Heart left ventricle (tissue), 13 donors: Measurements from ENCODE around the gene PACRG.

Experiments
- POLR2A ChIP-seq, 2 donors: fragments of 450-650 bp; IDR thresholded peaks; one replicate each; pipeline ENCODE4 v1.6.1; 2017; ENCODE audit warnings: antibody characterized with exemption in 2 of 2, mild to moderate bottlenecking in 2 of 2, moderate library complexity in 2 of 2
- TF ChIP-seq, protein P1 (sequence below), 12 donors: fragments of 200-600 bp; sonication (generic) in 4 of 12; IDR thresholded peaks; one replicate each; pipeline versions ENCODE4 v1.5.0 to v1.8.0; 2018 to 2022; ENCODE audit warnings: antibody characterized with exemption in 12 of 12, mild to moderate bottlenecking in 5 of 12
- donor health status: ischemic (EF 13 %, LVEDD 7.1; RV severe dilation, severe dysfunction).
- donor health status: DM: no; HTN: yes; CAD: no.
- donor health status: DM: no; HTN: no; CAD: no.
- donor health status: ischemic (EF 25% LVEDD 6.9; RV normal size, moderate dysfunction).
- donor health status: ischemic (EF 25% LVEDD 5.7; RV mildly dilated, moderate dysfunction).
- donor health status: ischemic (EF 35%, LVEDD 5.7; RV mildly dilated, moderate dysfunction).
- donor health status: nonischemic (EF 11% LVEDD 7.7; RV severe dilation, severe dysfunction).
- donor health status: DM: yes; HTN: yes; CAD: no.
- donor health status: PGD.
- donor health status: ischemic (EF 29% LVEDD 5.4; RV normal size, mild dysfunction).
- donor health status: nonischemic (EF 23%, LVEDD 6.1; RV moderate dilation, normal function).

DNA sequence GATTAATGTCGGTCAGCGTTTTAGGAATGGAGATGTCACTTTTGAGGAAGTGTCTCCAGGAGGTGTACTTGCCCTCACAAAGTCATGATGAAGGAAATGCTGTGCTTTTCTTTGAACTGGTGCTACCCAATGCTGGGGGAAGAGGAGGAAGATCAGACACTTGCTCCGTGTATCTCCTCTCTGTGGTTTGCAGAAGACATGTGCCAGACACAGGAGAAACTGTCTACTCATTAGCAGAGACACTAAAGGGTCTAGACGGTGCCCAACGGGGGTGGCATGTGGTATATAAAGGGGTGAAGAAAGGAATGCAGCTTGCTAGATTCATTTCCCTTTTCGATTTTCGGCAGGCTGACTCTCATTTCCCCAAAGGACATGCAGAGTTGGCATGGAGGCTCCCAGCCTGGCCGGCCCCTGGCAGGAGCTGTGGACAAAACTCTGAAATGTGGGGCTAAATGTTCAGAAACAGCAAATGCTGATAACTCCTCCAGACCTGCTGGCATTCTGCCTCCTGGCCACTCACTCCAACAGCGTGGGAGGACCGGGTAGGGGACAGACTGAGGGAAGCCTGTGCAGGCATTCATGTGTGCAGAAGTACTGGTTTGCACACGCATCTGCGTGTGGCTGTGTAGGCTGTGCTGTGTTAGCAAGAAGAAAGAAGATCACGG lies 627.1 kb downstream of the PACRG start:
- no peak for TF ChIP-seq POLR2A (IDR thresholded peaks at IDR 0.05)
- TF ChIP-seq, protein P1, sequence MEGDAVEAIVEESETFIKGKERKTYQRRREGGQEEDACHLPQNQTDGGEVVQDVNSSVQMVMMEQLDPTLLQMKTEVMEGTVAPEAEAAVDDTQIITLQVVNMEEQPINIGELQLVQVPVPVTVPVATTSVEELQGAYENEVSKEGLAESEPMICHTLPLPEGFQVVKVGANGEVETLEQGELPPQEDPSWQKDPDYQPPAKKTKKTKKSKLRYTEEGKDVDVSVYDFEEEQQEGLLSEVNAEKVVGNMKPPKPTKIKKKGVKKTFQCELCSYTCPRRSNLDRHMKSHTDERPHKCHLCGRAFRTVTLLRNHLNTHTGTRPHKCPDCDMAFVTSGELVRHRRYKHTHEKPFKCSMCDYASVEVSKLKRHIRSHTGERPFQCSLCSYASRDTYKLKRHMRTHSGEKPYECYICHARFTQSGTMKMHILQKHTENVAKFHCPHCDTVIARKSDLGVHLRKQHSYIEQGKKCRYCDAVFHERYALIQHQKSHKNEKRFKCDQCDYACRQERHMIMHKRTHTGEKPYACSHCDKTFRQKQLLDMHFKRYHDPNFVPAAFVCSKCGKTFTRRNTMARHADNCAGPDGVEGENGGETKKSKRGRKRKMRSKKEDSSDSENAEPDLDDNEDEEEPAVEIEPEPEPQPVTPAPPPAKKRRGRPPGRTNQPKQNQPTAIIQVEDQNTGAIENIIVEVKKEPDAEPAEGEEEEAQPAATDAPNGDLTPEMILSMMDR (IDR thresholded peaks at IDR 0.05) = no peak
